HepG2 (cell line): ENCODE results near the gene SPRED2. TPM values are rescaled to one million over a fixed set of nuclear protein-coding genes. Genes with fewer than 3 reads are reported as not detected.
A peak's percentile ranks its signal among the peaks of the same experiment; 100 is the strongest.

Experiments used
- CBX5 ChIP-seq: sonication (generic); formaldehyde crosslinking; IDR thresholded peaks from 2 replicates; pipeline ENCODE4 v1.4.0; 2020; ENCODE audit warnings: missing genetic modification reagents, borderline replicate concordance
- DNMT3B ChIP-seq: conservative IDR thresholded peaks from 2 replicates; pipeline ENCODE4 v1.6.1; 2016; ENCODE audit warnings: missing biosample characterization, control low read depth
- FOSL2 ChIP-seq: sonication (generic); formaldehyde crosslinking; IDR thresholded peaks from 2 replicates; pipeline ENCODE4 v1.4.0; 2020; ENCODE audit warnings: missing genetic modification reagents
- GMEB1 ChIP-seq: sonication (generic); formaldehyde crosslinking; IDR thresholded peaks from 2 replicates; pipeline ENCODE4 v1.5.1; 2020; ENCODE audit warnings: missing genetic modification reagents, mild to moderate bottlenecking, borderline replicate concordance
- KDM1A ChIP-seq: IDR thresholded peaks from 2 replicates; pipeline ENCODE4 v1.6.1; 2016; ENCODE audit warnings: missing compliant biosample characterization
- KDM4B ChIP-seq: sonication (generic); formaldehyde crosslinking; IDR thresholded peaks from 2 replicates; pipeline ENCODE4 v1.4.0; 2020; ENCODE audit warnings: missing genetic modification reagents
- KIAA2018 ChIP-seq: sonication (generic); formaldehyde crosslinking; IDR thresholded peaks from 2 replicates; pipeline ENCODE4 v1.5.0; 2020; ENCODE audit warnings: mild to moderate bottlenecking, missing genetic modification reagents, borderline replicate concordance
- MLLT10 ChIP-seq: sonication (generic); formaldehyde crosslinking; IDR thresholded peaks from 2 replicates; pipeline ENCODE4 v1.4.0; 2020; ENCODE audit warnings: missing genetic modification reagents
- MXI1 ChIP-seq: IDR thresholded peaks from 3 replicates; pipeline ENCODE4 v1.6.1; 2012; ENCODE audit warnings: low read depth, low read length, inconsistent platforms, borderline replicate concordance
- PATZ1 ChIP-seq: sonication (generic); formaldehyde crosslinking; IDR thresholded peaks from 2 replicates; pipeline ENCODE4 v1.4.0; 2020; ENCODE audit warnings: missing genetic modification reagents
- PCBP1 ChIP-seq: fragments of 200-400 bp; formaldehyde crosslinking; IDR thresholded peaks from 2 replicates; pipeline ENCODE4 v1.6.1; 2017; ENCODE audit warnings: mild to moderate bottlenecking, low read depth, low read length, borderline replicate concordance
- PHF8 ChIP-seq: sonication (generic); formaldehyde crosslinking; IDR thresholded peaks from 2 replicates; pipeline ENCODE4 v1.5.0; 2020; ENCODE audit warnings: missing genetic modification reagents
- YEATS2 ChIP-seq: sonication (generic); formaldehyde crosslinking; IDR thresholded peaks from 2 replicates; pipeline ENCODE4 v1.4.0; 2020; ENCODE audit warnings: missing genetic modification reagents, borderline replicate concordance
- ZBTB25 ChIP-seq: IDR thresholded peaks from 2 replicates; pipeline ENCODE4 v1.6.1; 2018; ENCODE audit warnings: missing genetic modification reagents
- ZNF329 ChIP-seq: sonication (generic); formaldehyde crosslinking; IDR thresholded peaks from 2 replicates; pipeline ENCODE4 v1.9.0; 2021; ENCODE audit warnings: low read depth, mild to moderate bottlenecking, missing genetic modification reagents
- ZNF747 ChIP-seq: sonication (generic); formaldehyde crosslinking; IDR thresholded peaks from 2 replicates; pipeline ENCODE4 v1.8.1; 2023; ENCODE audit warnings: missing genetic modification reagents, mild to moderate bottlenecking, borderline replicate concordance
- polyA plus RNA-seq, 8 experiments: library from polyadenylated mRNA; depleted of rRNA in 3 of 8; stranded (reverse) in 7 of 8; unstranded in 1 of 8; fragments of >200 nt; fragmentation: Illumina TruSeq in 4 of 8; extraction: Trizol in 4 of 8; gene quantifications; 2 replicates each; pipeline versions ENCODE4 v1.2.1 to v1.2.3, GENCODE V29; 2011 to 2016; ENCODE audit warnings: low read depth in 4 of 8, missing spikeins in 1 of 8, mixed read lengths in 1 of 8; ENCODE audit not compliant: insufficient read depth in 1 of 8
- total RNA-seq, 5 experiments: library from RNA; depleted of rRNA; stranded (reverse); fragments of >200 nt; fragmentation: Illumina TruSeq; extraction: Trizol; gene quantifications; 2 replicates each; pipeline ENCODE4 v1.2.3, GENCODE V29; 2016; ENCODE audit warnings: low read depth in 1 of 5

Gene SPRED2
- total and polyA plus RNA-seq, 2 of the 13 experiments (the other 11 are each of a cell fraction or from before 2014, with no cell fraction given): 13.0 to 37.0 TPM

- TF ChIP-seq ZBTB25 (CRISPR knock-in tag): peak; percentile 99
- no peak for TF ChIP-seq MLLT10 (CRISPR knock-in tag)
- TF ChIP-seq KIAA2018 (CRISPR knock-in tag): no peak
- peak; percentile 71 for TF ChIP-seq FOSL2
- TF ChIP-seq ZNF747 (CRISPR knock-in tag): peak; percentile 91
- no peak; the same call in 2 of the 3 replicates for TF ChIP-seq MXI1
- TF ChIP-seq CBX5: peak; percentile 57; the same call in 1 of the 2 replicates
- peak; percentile 73 for TF ChIP-seq GMEB1 (CRISPR knock-in tag)
- peak; percentile 95 for TF ChIP-seq PATZ1
- peak; percentile 69; the same call in 1 of the 2 replicates for TF ChIP-seq KDM4B (CRISPR knock-in tag)
- no peak; the same call in 1 of the 2 replicates for TF ChIP-seq YEATS2 (CRISPR knock-in tag)
- TF ChIP-seq PCBP1: 0 out of 2 replicates have a peak, but pooled peaks have one; percentile 71
- TF ChIP-seq DNMT3B (CRISPR knock-in tag): peak; percentile 43; the same call in 1 of the 2 replicates
- TF ChIP-seq ZNF329 (CRISPR knock-in tag): no peak
- TF ChIP-seq PHF8 (CRISPR knock-in tag): peak; percentile 81
- TF ChIP-seq KDM1A (CRISPR knock-in tag): no peak; the same call in 1 of the 2 replicates
Measured at GRCh38 chr2:65436169-65436823, 3.9 kb upstream of the SPRED2 start (continued).
